ENCODE measurements around the gene FCHSD2. TPM values are rescaled to one million over a fixed set of nuclear protein-coding genes. Genes with fewer than 3 reads are reported as not detected.

Gene FCHSD2
- total and polyA plus RNA-seq, 2 donors (not counting 1 experiment from before 2014, with no cell fraction given), result 19.5 to 40.6 TPM

DNA sequence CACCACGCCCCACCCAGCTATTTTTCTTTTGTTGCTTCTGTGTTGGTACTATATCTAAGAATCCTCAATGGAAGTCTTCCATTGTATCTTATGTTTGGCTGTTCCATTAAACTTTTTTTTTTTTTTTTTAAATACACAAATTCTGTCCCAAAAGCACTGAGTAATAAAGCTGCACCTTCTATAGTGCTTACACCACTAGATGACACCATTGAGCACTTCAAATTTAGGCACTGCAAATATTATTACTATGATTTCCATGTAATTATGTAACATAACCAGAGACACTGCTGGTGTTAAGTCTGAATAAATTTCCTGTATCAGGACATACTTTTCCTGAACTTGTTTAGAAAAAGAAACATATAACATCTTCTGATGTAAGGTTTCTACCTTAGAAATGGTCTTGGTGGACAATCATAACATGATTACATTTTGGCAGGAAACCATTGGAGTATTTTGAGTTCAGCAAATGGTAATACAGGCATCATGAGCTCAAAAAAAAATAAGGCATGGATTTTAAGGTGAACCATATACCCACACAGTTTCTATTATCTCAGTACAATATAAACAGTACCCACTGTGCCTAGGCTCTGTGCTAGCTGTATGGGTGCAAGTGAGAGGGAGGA is 217.4 kb downstream of the FCHSD2 start:
- H3K4me2 ChIP-seq (ENCODE audit: extremely low read depth, insufficient read depth, low read length), result no peak overlapping the region
- no peaks in the 10 kb centered on the region for H3K4me1 ChIP-seq (ENCODE audit: control insufficient read depth, extremely low read depth, insufficient read depth, low read length)
- H3K9me3 ChIP-seq (ENCODE audit: control insufficient read depth, insufficient read depth, low read depth, low read length), result no peaks in the 10 kb centered on the region
- TF ChIP-seq EZH2 (IDR thresholded peaks at IDR 0.05; ENCODE audit: low read length, missing control alignments) (no peak), CTCF (conservative IDR thresholded peaks at IDR 0.05 in 1 of 2, IDR thresholded peaks at IDR 0.05 in 1 of 2; ENCODE audit: low read depth in 1 of 2, low read length in 2 of 2) (peak; percentile 47 to 80)
- H3K79me2 ChIP-seq (ENCODE audit: control insufficient read depth, insufficient read depth, low read length), result no peaks in the 10 kb centered on the region
- H3K27me3 ChIP-seq (ENCODE audit: control insufficient read depth, insufficient read depth, low read length), result no peaks in the 10 kb centered on the region
- H3K27ac ChIP-seq (ENCODE audit: insufficient read depth, low read length), result no peak overlapping the region
- H3K9ac ChIP-seq (ENCODE audit: insufficient read depth, low read length), result no peak overlapping the region
- H3K4me3 ChIP-seq (replicated peaks in 1 of 4; ENCODE audit: control extremely low read depth in 1 of 4, insufficient read depth in 1 of 4, low read depth in 3 of 4, low read length in 4 of 4), result no peak overlapping the region
- peak; percentile 33 to 79 for DNase-seq (ENCODE audit: low read depth in 2 of 2)
- H4K20me1 ChIP-seq (ENCODE audit: control insufficient read depth, extremely low read depth, insufficient read depth, low read length), result no peaks in the 10 kb centered on the region
- no peak overlapping the region for H2AFZ ChIP-seq (ENCODE audit: low read length)
- H3K36me3 ChIP-seq (ENCODE audit: control insufficient read depth, insufficient read depth, low read length), result no peaks in the 10 kb centered on the region

- Histone ChIP-seq H3K79me2 (ENCODE audit: control insufficient read depth, insufficient read depth, low read length) (no peaks in the 10 kb centered on the region), H3K27me3 (ENCODE audit: control insufficient read depth, insufficient read depth, low read length) (no peaks in the 10 kb centered on the region), H3K4me1 (ENCODE audit: control insufficient read depth, extremely low read depth, insufficient read depth, low read length) (no peaks in the 10 kb centered on the region), H4K20me1 (ENCODE audit: control insufficient read depth, extremely low read depth, insufficient read depth, low read length) (no peaks in the 10 kb centered on the region), H2AFZ (ENCODE audit: low read length) (no peak overlapping the region), H3K9ac (ENCODE audit: insufficient read depth, low read length) (no peak overlapping the region), H3K36me3 (ENCODE audit: control insufficient read depth, insufficient read depth, low read length) (no peaks in the 10 kb centered on the region), H3K4me3 (replicated peaks in 1 of 4; ENCODE audit: control extremely low read depth in 1 of 4, insufficient read depth in 1 of 4, low read depth in 3 of 4, low read length in 4 of 4) (no peak overlapping the region), H3K27ac (ENCODE audit: insufficient read depth, low read length) (no peak overlapping the region), H3K9me3 (ENCODE audit: control insufficient read depth, insufficient read depth, low read depth, low read length) (no peaks in the 10 kb centered on the region), H3K4me2 (ENCODE audit: extremely low read depth, insufficient read depth, low read length) (no peak overlapping the region)
- no peak for DNase-seq (ENCODE audit: low read depth in 2 of 2)
- no peak for TF ChIP-seq CTCF (conservative IDR thresholded peaks at IDR 0.05 in 1 of 2, IDR thresholded peaks at IDR 0.05 in 1 of 2; ENCODE audit: low read depth in 1 of 2, low read length in 2 of 2)
- TF ChIP-seq EZH2 (IDR thresholded peaks at IDR 0.05; ENCODE audit: low read length, missing control alignments), result no peak
Measured at GRCh38 chr11:72921028-72921716, 220.9 kb downstream of the FCHSD2 start.

DNA sequence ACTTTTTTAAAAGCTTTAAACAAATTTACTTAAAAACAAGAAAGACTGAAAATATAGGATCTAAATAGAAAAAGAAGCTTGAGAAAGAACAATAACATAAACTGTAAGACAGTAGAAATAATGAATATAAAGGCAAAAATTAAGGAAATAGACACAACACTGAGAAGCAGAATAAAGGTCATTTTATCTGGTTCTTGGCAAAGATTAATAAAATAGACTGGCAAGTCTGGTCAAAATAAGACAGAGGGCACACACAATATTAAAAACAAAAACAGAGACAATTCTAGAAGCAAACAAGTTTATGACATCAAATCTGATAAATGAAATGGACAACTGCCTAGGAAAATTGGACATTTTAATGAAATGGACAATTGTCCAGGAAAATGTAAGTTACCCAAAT is 222.1 kb downstream of the FCHSD2 start:
- no peak for TF ChIP-seq CTCF (conservative IDR thresholded peaks at IDR 0.05 in 1 of 2, IDR thresholded peaks at IDR 0.05 in 1 of 2; ENCODE audit: low read depth in 1 of 2, low read length in 2 of 2)
- TF ChIP-seq EZH2 (IDR thresholded peaks at IDR 0.05; ENCODE audit: low read length, missing control alignments), result no peak
- Histone ChIP-seq H3K9ac (ENCODE audit: insufficient read depth, low read length) (no peak overlapping the region), H2AFZ (ENCODE audit: low read length) (no peak overlapping the region), H3K27me3 (ENCODE audit: control insufficient read depth, insufficient read depth, low read length) (no peaks in the 10 kb centered on the region), H3K4me2 (ENCODE audit: extremely low read depth, insufficient read depth, low read length) (no peak overlapping the region), H3K79me2 (ENCODE audit: control insufficient read depth, insufficient read depth, low read length) (no peaks in the 10 kb centered on the region), H3K27ac (ENCODE audit: insufficient read depth, low read length) (no peak overlapping the region), H3K4me1 (ENCODE audit: control insufficient read depth, extremely low read depth, insufficient read depth, low read length) (no peaks in the 10 kb centered on the region), H3K4me3 (replicated peaks in 1 of 4; ENCODE audit: control extremely low read depth in 1 of 4, insufficient read depth in 1 of 4, low read depth in 3 of 4, low read length in 4 of 4) (no peak overlapping the region), H3K9me3 (ENCODE audit: control insufficient read depth, insufficient read depth, low read depth, low read length) (no peaks in the 10 kb centered on the region), H4K20me1 (ENCODE audit: control insufficient read depth, extremely low read depth, insufficient read depth, low read length) (no peaks in the 10 kb centered on the region), H3K36me3 (ENCODE audit: control insufficient read depth, insufficient read depth, low read length) (no peaks in the 10 kb centered on the region)
- no peak for DNase-seq (ENCODE audit: low read depth in 2 of 2)
